ENCODE results near the gene GAL.
"Not testable (repeated sequence)": the region's sequence is repeated elsewhere in the genome, so short reads cannot be mapped to it uniquely, and the experiment has no call there.

The GAL gene

GRCh38 chr11:68684385-68685356 lies at the start of gene GAL:
TSS of gene GAL (plus strand) at chr11:68684544. CDS start at chr11:68684924, 380 bp downstream.
- DNase-seq = no peak

GRCh38 chr11:68634606-68635005 lies 49.7 kb upstream of the GAL start:
- DNase-seq = not testable (repeated sequence)

GRCh38 chr11:68635172-68635571 lies 49.2 kb upstream of the GAL start:
- DNase-seq = not testable (repeated sequence)

- not testable (repeated sequence) for DNase-seq
Measured at GRCh38 chr11:68635883-68636282, 48.5 kb upstream of the GAL start.

- not testable (repeated sequence) for DNase-seq
Measured at GRCh38 chr11:68639322-68639721, 45.0 kb upstream of the GAL start.

- DNase-seq = no peak
Measured at GRCh38 chr11:68641880-68642279, 42.5 kb upstream of the GAL start.

GRCh38 chr11:68643585-68643984 lies 40.8 kb upstream of the GAL start:
- no peak for DNase-seq

- DNase-seq = no peak
Measured at GRCh38 chr11:68646832-68647231, 37.5 kb upstream of the GAL start.

- no peak for DNase-seq
Measured at GRCh38 chr11:68649851-68650555, 34.3 kb upstream of the GAL start.

- DNase-seq = no peak
Measured at GRCh38 chr11:68650801-68651200, 33.5 kb upstream of the GAL start.

- DNase-seq = no peak
Measured at GRCh38 chr11:68651208-68651984, 32.9 kb upstream of the GAL start.

- no peak for DNase-seq
Measured at GRCh38 chr11:68651985-68652682, 32.2 kb upstream of the GAL start.

- DNase-seq = no peak
Measured at GRCh38 chr11:68652683-68653156, 31.6 kb upstream of the GAL start.

GRCh38 chr11:68653486-68654430 lies 30.6 kb upstream of the GAL start:
- DNase-seq = no peak

- no peak for DNase-seq
Measured at GRCh38 chr11:68654978-68655377, 29.4 kb upstream of the GAL start.

- DNase-seq = no peak
Measured at GRCh38 chr11:68655406-68655805, 28.9 kb upstream of the GAL start.

GRCh38 chr11:68655806-68656205 lies 28.5 kb upstream of the GAL start:
- DNase-seq = no peak

GRCh38 chr11:68657021-68657780 lies 27.1 kb upstream of the GAL start:
- DNase-seq = no peak

- DNase-seq = no peak
Measured at GRCh38 chr11:68658097-68658496, 26.2 kb upstream of the GAL start.

- DNase-seq = no peak
Measured at GRCh38 chr11:68658661-68659060, 25.7 kb upstream of the GAL start.
